HepG2 (cell line): ENCODE measurements around the gene HCRTR1. TPM values are rescaled to one million over a fixed set of nuclear protein-coding genes. Genes with fewer than 3 reads are reported as not detected.

Source experiments
- ATAC-seq: fragments of 200-7000 bp; cut with Tn5 transposase; 3 replicates; pipeline ENCODE4 v1.9.1; 2020; ENCODE audit warnings: mild to moderate bottlenecking, moderate library complexity
- BruUV-seq: library from RNA; stranded (reverse); fragments of 400-500 nt; replicated peaks from 2 replicates; lab custom pipeline; 2021; lab: Mats Ljungman, UMichigan
- CTCF ChIA-PET: fragments of 300-600 bp; formaldehyde crosslinking; extraction: SDS; loops from one replicate; lab custom pipeline; 2021; ENCODE audit warnings: low total read pairs, inconsistent platforms, low intra/inter-chr PET ratio; lab: Yijun Ruan, JAX
- POLR2A ChIA-PET: fragments of 350-600 bp; sonication (Branson Sonifier 250); formaldehyde crosslinking; loops from one replicate; lab custom pipeline; 2020; ENCODE audit warnings: antibody characterized with exemption, inconsistent platforms; lab: Yijun Ruan, JAX
- DNase-seq: peaks from one replicate; pipeline ENCODE4 v3.0.0-alpha.2; 2015; ENCODE audit warnings: low spot score
- FAIRE-seq: peaks from 3 replicates; lab custom pipeline; 2011; peaks lifted over from hg19 to GRCh38; lab: Jason Lieb, UNC
- H2AFZ ChIP-seq: one replicate; pipeline ENCODE4 v1.6.1; 2011; ENCODE audit warnings: low read length, inconsistent platforms
- H3K27ac ChIP-seq: fragments of 300-600 bp; 3 replicates; pipeline ENCODE4 v1.8.0; 2011; ENCODE audit warnings: mixed run types, mild to moderate bottlenecking, mixed read lengths, low read length, inconsistent platforms; ENCODE audit not compliant: insufficient read depth; ENCODE audit errors: extremely low read length
- H3K27me3 ChIP-seq, 2 experiments: fragments of 200-600 bp in 1 of 2; 2 replicates in 1 of 2; 3 replicates in 1 of 2; pipeline versions ENCODE4 v1.6.0 to v1.8.0; 2011; ENCODE audit warnings: low read length in 2 of 2, mild to moderate bottlenecking in 2 of 2, moderate library complexity in 2 of 2, inconsistent platforms in 1 of 2; ENCODE audit not compliant: insufficient read depth in 2 of 2, control insufficient read depth in 1 of 2
- H3K36me3 ChIP-seq, 2 experiments: fragments of 200-600 bp in 1 of 2; replicated peaks in 1 of 2; 2 replicates in 1 of 2; 3 replicates in 1 of 2; pipeline versions ENCODE4 v1.5.1 to v1.8.0; 2011; ENCODE audit warnings: low read length in 2 of 2, inconsistent platforms in 1 of 2; ENCODE audit not compliant: insufficient read depth in 2 of 2, control insufficient read depth in 1 of 2
- H3K4me1 ChIP-seq: 2 replicates; pipeline ENCODE4 v1.5.1; 2012; ENCODE audit warnings: low read length, inconsistent platforms; ENCODE audit not compliant: insufficient read depth
- H3K4me2 ChIP-seq: 2 replicates; pipeline ENCODE4 v1.6.0; 2011; ENCODE audit warnings: low read depth, low read length, inconsistent platforms
- H3K4me3 ChIP-seq, 3 experiments: fragments of 200-600 bp in 1 of 3; sonication (generic), shearing (Covaris generic) in 1 of 3; replicated peaks in 1 of 3; 2 replicates each; pipeline ENCODE4 v1.5.1; 2011 to 2016; ENCODE audit warnings: low read length in 3 of 3, inconsistent platforms in 2 of 3, low read depth in 2 of 3, mild to moderate bottlenecking in 2 of 3, control low read depth in 1 of 3, mixed read lengths in 1 of 3; ENCODE audit not compliant: insufficient read depth in 1 of 3
- H3K79me2 ChIP-seq: one replicate; pipeline ENCODE4 v1.6.1; 2011; ENCODE audit warnings: low read length, inconsistent platforms; ENCODE audit not compliant: insufficient read depth
- H3K9ac ChIP-seq: 2 replicates; pipeline ENCODE4 v1.6.0; 2011; ENCODE audit warnings: mild to moderate bottlenecking, low read depth, low read length, inconsistent platforms; ENCODE audit not compliant: insufficient read depth
- H3K9me3 ChIP-seq: 2 replicates; pipeline ENCODE4 v1.5.1; 2012; ENCODE audit warnings: mild to moderate bottlenecking, low read length
- H4K20me1 ChIP-seq: 2 replicates; pipeline ENCODE4 v1.6.0; 2011; ENCODE audit warnings: inconsistent platforms, mild to moderate bottlenecking, low read length, moderate library complexity; ENCODE audit not compliant: insufficient read depth
- DZIP1 ChIP-seq: sonication (generic); formaldehyde crosslinking; IDR thresholded peaks from 2 replicates; pipeline ENCODE4 v1.5.0; 2020; ENCODE audit warnings: mild to moderate bottlenecking, missing genetic modification reagents
- HNRNPH1 ChIP-seq: fragments of 200-400 bp; formaldehyde crosslinking; optimal IDR thresholded peaks from 2 replicates; pipeline ENCODE3; 2017; ENCODE audit warnings: mild to moderate bottlenecking, low read depth, low read length
- MEIS2 ChIP-seq: sonication (generic); formaldehyde crosslinking; IDR thresholded peaks from 2 replicates; pipeline ENCODE4 v1.9.0; 2021; ENCODE audit warnings: mild to moderate bottlenecking, missing genetic modification reagents
- NR0B2 ChIP-seq: sonication (generic); formaldehyde crosslinking; IDR thresholded peaks from 2 replicates; pipeline ENCODE4 v1.4.0; 2020; ENCODE audit warnings: mild to moderate bottlenecking, missing genetic modification reagents
- PRDM4 ChIP-seq: sonication (generic); formaldehyde crosslinking; IDR thresholded peaks from 2 replicates; pipeline ENCODE4 v1.9.0; 2021; ENCODE audit warnings: missing genetic modification reagents, borderline replicate concordance
- PTBP1 ChIP-seq: fragments of 200-400 bp; formaldehyde crosslinking; IDR thresholded peaks from 2 replicates; pipeline ENCODE4 v1.6.1; 2018; ENCODE audit warnings: low read length, low read depth; ENCODE audit not compliant: poor library complexity, severe bottlenecking
- SPEN ChIP-seq: sonication (generic); formaldehyde crosslinking; IDR thresholded peaks from 2 replicates; pipeline ENCODE4 v1.5.1; 2020; ENCODE audit warnings: low read depth, mild to moderate bottlenecking, missing genetic modification reagents
- TARDBP ChIP-seq: sonication (generic); formaldehyde crosslinking; IDR thresholded peaks from 2 replicates; pipeline ENCODE4 v1.8.0; 2022; ENCODE audit warnings: mild to moderate bottlenecking, missing genetic modification reagents
- ZBTB37 ChIP-seq: sonication (generic); formaldehyde crosslinking; IDR thresholded peaks from 2 replicates; pipeline ENCODE4 v1.4.0; 2020; ENCODE audit warnings: mild to moderate bottlenecking, missing genetic modification reagents
- ZFP37 ChIP-seq: sonication (generic); formaldehyde crosslinking; IDR thresholded peaks from 2 replicates; pipeline ENCODE4 v1.4.0; 2020; ENCODE audit warnings: missing genetic modification reagents, borderline replicate concordance
- ZNF619 ChIP-seq: sonication (generic); formaldehyde crosslinking; IDR thresholded peaks from 2 replicates; pipeline ENCODE4 v1.4.0; 2020; ENCODE audit warnings: mild to moderate bottlenecking, missing genetic modification reagents
- WGBS: methylation state at CpG from one replicate; pipeline ENCODE4 v1.1.6; 2017; ENCODE audit warnings: low lambda C conversion rate; 5-methylcytosine and 5-hydroxymethylcytosine counted together
- in situ Hi-C: cut with HindIII; loops from 2 replicates; pipeline ENCODE4 v1.10.0; 2017; ENCODE audit warnings: low pct_unique_long_range_greater_than_20kb; ENCODE audit not compliant: extremely low pct_ligation_motif_present
- intact Hi-C: fragments of 100-400 bp; cut with micrococcal nuclease; formaldehyde crosslinking; loops from one replicate; pipeline ENCODE4 v1.10.0; 2022; ENCODE audit not compliant: unreplicated experiment
- polyA plus RNA-seq, 8 experiments: library from polyadenylated mRNA; depleted of rRNA in 3 of 8; stranded (reverse) in 7 of 8; unstranded in 1 of 8; fragments of >200 nt; fragmentation: Illumina TruSeq in 4 of 8; extraction: Trizol in 4 of 8; gene quantifications; 2 replicates each; pipeline versions ENCODE4 v1.2.1 to v1.2.3, GENCODE V29; 2011 to 2016; ENCODE audit warnings: low read depth in 4 of 8, missing spikeins in 1 of 8, mixed read lengths in 1 of 8; ENCODE audit not compliant: insufficient read depth in 1 of 8
- total RNA-seq, 5 experiments: library from RNA; depleted of rRNA; stranded (reverse); fragments of >200 nt; fragmentation: Illumina TruSeq; extraction: Trizol; gene quantifications; 2 replicates each; pipeline ENCODE4 v1.2.3, GENCODE V29; 2016; ENCODE audit warnings: low read depth in 1 of 5
- TF ChIP-seq, protein P1 (sequence below): sonication (generic); formaldehyde crosslinking; IDR thresholded peaks from 2 replicates; pipeline ENCODE4 v1.4.0; 2020; ENCODE audit warnings: missing genetic modification reagents

HCRTR1 gene
- total and polyA plus RNA-seq, 2 of the 13 experiments (the other 11 are each of a cell fraction or from before 2014, with no cell fraction given): not detected

GRCh38 chr1:31668303-31668883 is 50.9 kb downstream of the HCRTR1 start:
- ChIA-PET POLR2A (no interaction called here), CTCF (no interaction called here)
- FAIRE-seq (no peak), ATAC-seq (no peak), DNase-seq (no peak)
- Histone ChIP-seq H4K20me1 (no peaks in the 10 kb centered on the region), H3K9me3 (no peaks in the 10 kb centered on the region), H3K36me3 (no peaks in the 10 kb centered on the region), H3K79me2 (no peaks in the 10 kb centered on the region), H3K27me3 (no peaks in the 10 kb centered on the region), H3K4me1 (peaks cover 10% of the 10 kb centered on the region), H3K9ac (no peak overlapping the region), H2AFZ (no peak overlapping the region), H3K4me2 (no peak overlapping the region), H3K27ac (no peak overlapping the region), H3K4me3 (no peak overlapping the region)
- 80% methylated on average over 7 of the region's 11 CpGs for WGBS
- intact Hi-C loops: no loop called here
- BruUV-seq: no TSS peak
- in situ Hi-C loops: loop anchor here (5.0 kb wide), 2 partner anchors 34 to 119 kb away; partner anchors contain the start of gene COL16A1
- no peak for TF ChIP-seq ZFP37 (CRISPR knock-in tag)
- TF ChIP-seq ZNF619 (CRISPR knock-in tag): no peak
- TF ChIP-seq, protein P1, sequence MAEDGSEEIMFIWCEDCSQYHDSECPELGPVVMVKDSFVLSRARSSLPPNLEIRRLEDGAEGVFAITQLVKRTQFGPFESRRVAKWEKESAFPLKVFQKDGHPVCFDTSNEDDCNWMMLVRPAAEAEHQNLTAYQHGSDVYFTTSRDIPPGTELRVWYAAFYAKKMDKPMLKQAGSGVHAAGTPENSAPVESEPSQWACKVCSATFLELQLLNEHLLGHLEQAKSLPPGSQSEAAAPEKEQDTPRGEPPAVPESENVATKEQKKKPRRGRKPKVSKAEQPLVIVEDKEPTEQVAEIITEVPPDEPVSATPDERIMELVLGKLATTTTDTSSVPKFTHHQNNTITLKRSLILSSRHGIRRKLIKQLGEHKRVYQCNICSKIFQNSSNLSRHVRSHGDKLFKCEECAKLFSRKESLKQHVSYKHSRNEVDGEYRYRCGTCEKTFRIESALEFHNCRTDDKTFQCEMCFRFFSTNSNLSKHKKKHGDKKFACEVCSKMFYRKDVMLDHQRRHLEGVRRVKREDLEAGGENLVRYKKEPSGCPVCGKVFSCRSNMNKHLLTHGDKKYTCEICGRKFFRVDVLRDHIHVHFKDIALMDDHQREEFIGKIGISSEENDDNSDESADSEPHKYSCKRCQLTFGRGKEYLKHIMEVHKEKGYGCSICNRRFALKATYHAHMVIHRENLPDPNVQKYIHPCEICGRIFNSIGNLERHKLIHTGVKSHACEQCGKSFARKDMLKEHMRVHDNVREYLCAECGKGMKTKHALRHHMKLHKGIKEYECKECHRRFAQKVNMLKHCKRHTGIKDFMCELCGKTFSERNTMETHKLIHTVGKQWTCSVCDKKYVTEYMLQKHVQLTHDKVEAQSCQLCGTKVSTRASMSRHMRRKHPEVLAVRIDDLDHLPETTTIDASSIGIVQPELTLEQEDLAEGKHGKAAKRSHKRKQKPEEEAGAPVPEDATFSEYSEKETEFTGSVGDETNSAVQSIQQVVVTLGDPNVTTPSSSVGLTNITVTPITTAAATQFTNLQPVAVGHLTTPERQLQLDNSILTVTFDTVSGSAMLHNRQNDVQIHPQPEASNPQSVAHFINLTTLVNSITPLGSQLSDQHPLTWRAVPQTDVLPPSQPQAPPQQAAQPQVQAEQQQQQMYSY (CRISPR knock-in tag): no peak
- no peak for TF ChIP-seq TARDBP (CRISPR knock-in tag)
- no peak for TF ChIP-seq PTBP1
- TF ChIP-seq PRDM4 (CRISPR knock-in tag): no peak
- no peak for TF ChIP-seq SPEN (CRISPR knock-in tag)
- no peak for TF ChIP-seq MEIS2 (CRISPR knock-in tag)
- TF ChIP-seq NR0B2: no peak
- no peak for TF ChIP-seq DZIP1 (CRISPR knock-in tag)
- TF ChIP-seq ZBTB37: no peak
- no peak for TF ChIP-seq HNRNPH1
